Ovary (tissue), 9 donors: ENCODE data around the gene TRIM65. TPM values are rescaled to one million over a fixed set of nuclear protein-coding genes. Genes with fewer than 3 reads are reported as not detected.

Experiments
- DNase-seq, 5 donors: peaks; one replicate each; pipeline ENCODE4 v3.0.0-alpha.2; 2019 to 2020
- H3K27ac ChIP-seq, 2 donors: fragments of 200-600 bp; one replicate each; pipeline versions ENCODE4 v1.5.1 to v1.8.0; 2019 to 2022
- H3K27me3 ChIP-seq: fragments of 200-600 bp; one replicate; pipeline ENCODE4 v1.8.0; 2022
- H3K36me3 ChIP-seq: fragments of 200-600 bp; sonication (generic); one replicate; pipeline ENCODE4 v1.5.1; 2019
- H3K4me1 ChIP-seq: one replicate; pipeline ENCODE4 v1.8.1; 2013; ENCODE audit warnings: mild to moderate bottlenecking, moderate library complexity; ENCODE audit not compliant: insufficient read depth
- H3K4me3 ChIP-seq: fragments of 200-600 bp; sonication (generic); one replicate; pipeline ENCODE4 v1.5.1; 2017
- H3K9me3 ChIP-seq, 2 donors: fragments of 200-600 bp in 1 of 2; sonication (generic) in 1 of 2; one replicate each; pipeline versions ENCODE4 v1.5.1 to v1.8.1; 2013 to 2019; ENCODE audit warnings: mild to moderate bottlenecking in 1 of 2, moderate library complexity in 1 of 2
- CTCF ChIP-seq, 3 donors: fragments of 450-650 bp in 2 of 3; fragments of 200-600 bp in 1 of 3; IDR thresholded peaks; one replicate each; pipeline versions ENCODE4 v1.5.1 to v1.8.0; 2016 to 2022; ENCODE audit warnings: antibody characterized with exemption in 3 of 3, mild to moderate bottlenecking in 1 of 3
- EP300 ChIP-seq: sonication (generic); formaldehyde crosslinking; IDR thresholded peaks from one replicate; pipeline ENCODE4 v1.6.1; 2017; ENCODE audit warnings: antibody characterized with exemption
- POLR2A ChIP-seq: fragments of 450-650 bp; IDR thresholded peaks from one replicate; pipeline ENCODE4 v1.6.1; 2017; ENCODE audit warnings: antibody characterized with exemption, mild to moderate bottlenecking, moderate library complexity
- WGBS, 3 donors: extraction: QIAGEN DNeasy Blood & Tissue Kit in 1 of 3; methylation state at CpG; one replicate each; pipeline versions ENCODE4 v1.1.5 to v1.1.7; 2013 to 2017; 5-methylcytosine and 5-hydroxymethylcytosine counted together
- intact Hi-C, 4 donors: fragments of 100-400 bp; cut with DNase I; formaldehyde crosslinking; loops; one replicate each; pipeline versions ENCODE4 v1.11.0 to v1.15.1; 2022 to 2023
- polyA plus RNA-seq, 2 donors: library from polyadenylated mRNA; stranded (reverse); fragments of 200-250 nt in 1 of 2; fragments of 350-450 nt in 1 of 2; fragmentation: Illumina TruSeq in 1 of 2; extraction: RNeasy Lipid Tissue Mini Kit (QIAGEN cat#74804) in 1 of 2; gene quantifications; one replicate each; pipeline ENCODE4 v1.2.3, GENCODE V29; 2013 to 2014
- total RNA-seq, 7 donors: library from RNA; depleted of rRNA in 2 of 7; stranded (reverse); fragments of >200 nt in 2 of 7; fragmentation: NEBNext Ultra II Directional in 3 of 7; extraction: Animal tissue kit (Norgen Biotek cat#: 25700) in 3 of 7; gene quantifications; one replicate each; pipeline versions ENCODE4 v1.1.0 to v1.2.4, GENCODE V29; 2016 to 2023
- donor health status: DM: no; HTN: no; CAD: no; lungs with moderate emphysema.
- donor health status: DM: no; HTN: no; CAD: no.
- donor health status: Bipolar disorder and iron deficiency.
- donor health status: DM: yes; HTN: yes; CAD: no.
- donor health status: DM: no; HTN: no; CAD: no.
- donor health status: DM: yes; HTN: yes; CAD: no.

The TRIM65 gene
- total and polyA plus RNA-seq, 9 donors, result 10.4 to 28.0 (median 24.1) TPM

DNA sequence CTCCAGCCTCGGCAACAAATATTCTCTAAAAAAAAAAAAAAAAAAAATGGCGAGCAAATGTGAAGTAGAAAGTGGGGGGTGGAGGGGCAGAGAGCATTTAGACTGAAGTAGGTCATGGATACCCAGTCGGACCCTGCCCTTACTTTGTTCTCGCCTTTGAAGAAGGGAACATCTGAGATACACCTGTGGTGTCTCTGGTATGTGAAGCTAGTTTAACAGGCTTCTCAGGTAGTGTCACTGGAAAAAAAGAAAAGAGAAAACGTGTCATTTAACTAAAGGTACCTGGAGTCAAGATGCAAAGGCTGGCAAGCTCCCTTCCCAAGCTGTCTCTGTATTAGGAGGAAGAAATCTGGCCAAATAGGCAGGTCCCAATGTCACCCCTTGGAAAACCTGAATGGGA is 36.1 kb upstream of the TRIM65 start:
- Histone ChIP-seq H3K27ac (no peak overlapping the region), H3K4me3 (no peak overlapping the region), H3K36me3 (no peaks in the 10 kb centered on the region), H3K9me3 (no peaks in the 10 kb centered on the region), H3K27me3 (no peaks in the 10 kb centered on the region), H3K4me1 (no peaks in the 10 kb centered on the region)
- 89 to 95% (median 92%) methylated on average over 5 of the region's 5 CpGs for WGBS, 3 donors
- TF ChIP-seq POLR2A (no peak), CTCF (IDR thresholded peaks at IDR 0.05) (no peak), EP300 (no peak)
- DNase-seq, result no peak
- intact Hi-C loops, result no loop called here

GRCh38 chr17:75931062-75931461 is 34.3 kb upstream of the TRIM65 start:
- H3K4me3 ChIP-seq, result no peak overlapping the region
- no peak for DNase-seq
- intact Hi-C loops, result no loop called here

GRCh38 chr17:75927286-75927922 is 30.7 kb upstream of the TRIM65 start:
- intact Hi-C loops, result no loop called here
- Histone ChIP-seq H3K9me3 (no peaks in the 10 kb centered on the region), H3K4me3 (no peak overlapping the region), H3K36me3 (no peaks in the 10 kb centered on the region), H3K27ac (no peak overlapping the region), H3K4me1 (no peaks in the 10 kb centered on the region), H3K27me3 (no peaks in the 10 kb centered on the region)
- 76 to 84% (median 84%) methylated on average over 6 of the region's 6 CpGs for WGBS, 3 donors
- TF ChIP-seq POLR2A (no peak), EP300 (no peak), CTCF (IDR thresholded peaks at IDR 0.05) (no peak)
- no peak for DNase-seq

More at GRCh38 chr17:75931062-75931461, 34.3 kb upstream of the TRIM65 start:
- no peaks in the 10 kb centered on the region for H3K36me3 ChIP-seq
- whole genome bisulfite sequencing, 3 donors, result 90 to 91% (median 91%) methylated on average over 4 of the region's 4 CpGs
- H3K27ac ChIP-seq, result no peak overlapping the region
- H3K9me3 ChIP-seq, result no peaks in the 10 kb centered on the region
- TF ChIP-seq CTCF (IDR thresholded peaks at IDR 0.05) (no peak), EP300 (no peak), POLR2A (no peak)
- no peaks in the 10 kb centered on the region for H3K4me1 ChIP-seq
- H3K27me3 ChIP-seq, result no peaks in the 10 kb centered on the region

- Histone ChIP-seq H3K36me3 (no peaks in the 10 kb centered on the region), H3K27me3 (no peaks in the 10 kb centered on the region), H3K9me3 (no peaks in the 10 kb centered on the region), H3K4me1 (no peaks in the 10 kb centered on the region), H3K4me3 (no peak overlapping the region), H3K27ac (no peak overlapping the region)
- TF ChIP-seq CTCF (IDR thresholded peaks at IDR 0.05) (no peak), POLR2A (no peak), EP300 (no peak)
- intact Hi-C loops, result no loop called here
- no peak for DNase-seq
- WGBS, 3 donors, result 91 to 95% (median 94%) methylated on average over 4 of the region's 4 CpGs
Observed at GRCh38 chr17:75926456-75926855, 29.7 kb upstream of the TRIM65 start.
